ENCODE data around the gene ADAMTS8. TPM values are rescaled to one million over a fixed set of nuclear protein-coding genes. Genes with fewer than 3 reads are reported as not detected.
A peak's percentile ranks its signal among the peaks of the same experiment; 100 is the strongest.

ADAMTS8 gene
- total and polyA plus RNA-seq, 10 donors: 0.30 to 2.5 (median 0.73) TPM; not detected in 1

DNA sequence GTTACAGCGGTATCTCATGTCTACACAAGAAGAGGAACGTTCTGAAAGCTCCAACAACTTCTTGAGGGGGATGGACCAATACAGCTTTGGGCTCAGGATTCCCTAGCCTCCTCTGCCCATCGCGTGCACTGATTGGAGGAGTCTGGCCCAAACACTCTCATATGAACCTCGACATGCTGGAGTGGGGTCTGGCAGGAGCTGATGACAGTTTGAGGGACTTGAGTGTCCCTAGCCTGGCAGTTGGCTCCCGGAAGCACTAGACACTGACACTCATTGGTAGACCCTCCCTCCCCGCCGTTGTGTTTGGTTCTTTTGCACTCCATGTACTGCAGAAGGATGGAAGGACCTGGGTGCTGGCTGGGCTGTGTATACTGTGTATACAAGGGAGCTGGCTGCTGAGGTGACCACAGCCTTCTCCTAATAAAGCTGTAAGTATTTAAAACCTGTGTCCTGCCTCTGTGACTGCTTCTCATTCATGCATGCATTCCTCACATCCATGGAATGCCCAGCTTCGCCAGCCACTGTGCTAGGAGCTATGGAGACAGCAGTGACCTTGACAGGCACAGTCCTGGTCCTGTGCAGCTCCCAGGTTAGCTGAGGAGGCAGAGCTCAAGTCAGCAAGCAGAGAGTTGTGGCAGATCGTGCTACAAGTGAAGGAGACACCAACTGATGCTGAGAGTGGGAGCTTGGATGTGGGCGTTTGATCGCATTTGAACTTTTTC, 48.0 kb upstream of the ADAMTS8 start:
- peak overlapping the region in 1 of 8 donors; percentile 60 for H3K27ac ChIP-seq
- intact Hi-C loops (cut with DNase I; ENCODE audit: low total_unique reads): no loop called here
- TF ChIP-seq POLR2AphosphoS5 (IDR thresholded peaks at IDR 0.05): no peak
- TF ChIP-seq, protein P1, sequence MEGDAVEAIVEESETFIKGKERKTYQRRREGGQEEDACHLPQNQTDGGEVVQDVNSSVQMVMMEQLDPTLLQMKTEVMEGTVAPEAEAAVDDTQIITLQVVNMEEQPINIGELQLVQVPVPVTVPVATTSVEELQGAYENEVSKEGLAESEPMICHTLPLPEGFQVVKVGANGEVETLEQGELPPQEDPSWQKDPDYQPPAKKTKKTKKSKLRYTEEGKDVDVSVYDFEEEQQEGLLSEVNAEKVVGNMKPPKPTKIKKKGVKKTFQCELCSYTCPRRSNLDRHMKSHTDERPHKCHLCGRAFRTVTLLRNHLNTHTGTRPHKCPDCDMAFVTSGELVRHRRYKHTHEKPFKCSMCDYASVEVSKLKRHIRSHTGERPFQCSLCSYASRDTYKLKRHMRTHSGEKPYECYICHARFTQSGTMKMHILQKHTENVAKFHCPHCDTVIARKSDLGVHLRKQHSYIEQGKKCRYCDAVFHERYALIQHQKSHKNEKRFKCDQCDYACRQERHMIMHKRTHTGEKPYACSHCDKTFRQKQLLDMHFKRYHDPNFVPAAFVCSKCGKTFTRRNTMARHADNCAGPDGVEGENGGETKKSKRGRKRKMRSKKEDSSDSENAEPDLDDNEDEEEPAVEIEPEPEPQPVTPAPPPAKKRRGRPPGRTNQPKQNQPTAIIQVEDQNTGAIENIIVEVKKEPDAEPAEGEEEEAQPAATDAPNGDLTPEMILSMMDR (IDR thresholded peaks at IDR 0.05 in 8 of 11, conservative IDR thresholded peaks at IDR 0.05 in 3 of 11): no peak
- no peak for TF ChIP-seq POLR2A (IDR thresholded peaks at IDR 0.05)
- no peaks in the 10 kb centered on the region for H3K9me3 ChIP-seq
- H3K27me3 ChIP-seq (replicated peaks in 1 of 7): peaks cover 0 to 13% (median 0%) of the 10 kb centered on the region in 7 donors
- no peak for DNase-seq
- peaks cover 0 to 43% (median 14%) of the 10 kb centered on the region in 6 donors for H3K4me1 ChIP-seq
- WGBS, 5 donors: 82 to 91% (median 86%) methylated on average over 11 to 12 of the region's 12 CpGs
- H3K4me3 ChIP-seq: no peak overlapping the region
- H3K36me3 ChIP-seq: peaks cover 0 to 13% (median 0%) of the 10 kb centered on the region in 6 donors

- Histone ChIP-seq H3K27me3 (replicated peaks in 1 of 7) (peaks cover 0 to 13% (median 0%) of the 10 kb centered on the region in 7 donors), H3K9me3 (no peaks in the 10 kb centered on the region), H3K4me3 (no peak overlapping the region), H3K4me1 (peaks cover 0 to 36% (median 13%) of the 10 kb centered on the region in 6 donors), H3K36me3 (peaks cover 0 to 13% (median 0%) of the 10 kb centered on the region in 6 donors), H3K27ac (no peak overlapping the region)
- intact Hi-C loops (cut with DNase I; ENCODE audit: low total_unique reads): no loop called here
- TF ChIP-seq POLR2AphosphoS5 (IDR thresholded peaks at IDR 0.05): no peak
- no peak for TF ChIP-seq POLR2A (IDR thresholded peaks at IDR 0.05)
- TF ChIP-seq, protein P1 (IDR thresholded peaks at IDR 0.05 in 8 of 11, conservative IDR thresholded peaks at IDR 0.05 in 3 of 11): no peak
- WGBS, 5 donors: 88 to 97% (median 92%) methylated on average over 10 of the region's 10 CpGs
- no peak for DNase-seq
Measured at GRCh38 chr11:130475426-130476053, 47.1 kb upstream of the ADAMTS8 start.

GRCh38 chr11:130474637-130475400, 46.4 kb upstream of the ADAMTS8 start:
- TF ChIP-seq POLR2A (IDR thresholded peaks at IDR 0.05) (no peak), POLR2AphosphoS5 (IDR thresholded peaks at IDR 0.05) (no peak)
- TF ChIP-seq, protein P1 (IDR thresholded peaks at IDR 0.05 in 8 of 11, conservative IDR thresholded peaks at IDR 0.05 in 3 of 11): no peak
- Histone ChIP-seq H3K9me3 (no peaks in the 10 kb centered on the region), H3K27me3 (replicated peaks in 1 of 7) (peaks cover 0 to 11% (median 0%) of the 10 kb centered on the region in 7 donors), H3K4me3 (no peak overlapping the region), H3K27ac (no peak overlapping the region), H3K36me3 (peaks cover 0 to 13% (median 0%) of the 10 kb centered on the region in 6 donors), H3K4me1 (peaks cover 0 to 29% (median 8%) of the 10 kb centered on the region in 6 donors)
- WGBS, 5 donors: 82 to 88% (median 84%) methylated on average over 8 to 12 of the region's 12 CpGs
- intact Hi-C loops (cut with DNase I; ENCODE audit: low total_unique reads): no loop called here
- no peak for DNase-seq

Measured in spleen (tissue), 11 donors.